Cardiac muscle cell (in vitro differentiated cells and primary cell): ENCODE results near the gene GNPDA1. TPM values are rescaled to one million over a fixed set of nuclear protein-coding genes. Genes with fewer than 3 reads are reported as not detected.
A peak's percentile ranks its signal among the peaks of the same experiment; 100 is the strongest.

Experiments used
- DNase-seq, 2 donors: peaks; one replicate each; pipeline versions ENCODE4 v3.0.0 to v3.0.0-alpha.2; 2010 to 2017; ENCODE audit warnings: low read depth in 1 of 2, low spot score in 1 of 2
- H3K27ac ChIP-seq: fragments of 200-600 bp; sonication (generic); 2 replicates; pipeline ENCODE4 v1.5.1; 2016
- H3K27me3 ChIP-seq: fragments of 200-600 bp; sonication (generic); 2 replicates; pipeline ENCODE4 v1.6.0; 2016; ENCODE audit warnings: control low read depth
- H3K36me3 ChIP-seq: fragments of 200-600 bp; sonication (generic); 2 replicates; pipeline ENCODE4 v1.5.1; 2016; ENCODE audit warnings: control low read depth
- H3K4me1 ChIP-seq: fragments of 200-600 bp; sonication (generic); 2 replicates; pipeline ENCODE4 v1.8.1; 2017; ENCODE audit warnings: low read depth, mild to moderate bottlenecking, mixed run types
- H3K4me3 ChIP-seq: fragments of 200-600 bp; sonication (generic); 2 replicates; pipeline ENCODE4 v1.5.1; 2016; ENCODE audit warnings: mild to moderate bottlenecking
- H3K9me3 ChIP-seq: fragments of 200-600 bp; sonication (generic); 2 replicates; pipeline ENCODE4 v1.5.1; 2017; ENCODE audit warnings: low read depth, mild to moderate bottlenecking, control low read depth
- polyA plus RNA-seq: library from polyadenylated mRNA; unstranded; fragments of >200 nt; fragmentation: Nextera tagmentation; extraction: Ambion mirVana; gene quantifications from 2 replicates; pipeline ENCODE4 v1.2.1, GENCODE V29; 2016
- total RNA-seq: library from RNA; depleted of rRNA; stranded (reverse); fragments of >200 nt; gene quantifications from 2 replicates; pipeline ENCODE4 v1.2.3, GENCODE V29; 2016
- TF ChIP-seq, protein P1 (sequence below): IDR thresholded peaks from 2 replicates; pipeline ENCODE4 v1.5.1; 2012; ENCODE audit warnings: low read depth, mild to moderate bottlenecking, low read length

GNPDA1 gene
- total and polyA plus RNA-seq, 2 experiments from 2014 or later: 25.8 to 47.6 TPM

DNA sequence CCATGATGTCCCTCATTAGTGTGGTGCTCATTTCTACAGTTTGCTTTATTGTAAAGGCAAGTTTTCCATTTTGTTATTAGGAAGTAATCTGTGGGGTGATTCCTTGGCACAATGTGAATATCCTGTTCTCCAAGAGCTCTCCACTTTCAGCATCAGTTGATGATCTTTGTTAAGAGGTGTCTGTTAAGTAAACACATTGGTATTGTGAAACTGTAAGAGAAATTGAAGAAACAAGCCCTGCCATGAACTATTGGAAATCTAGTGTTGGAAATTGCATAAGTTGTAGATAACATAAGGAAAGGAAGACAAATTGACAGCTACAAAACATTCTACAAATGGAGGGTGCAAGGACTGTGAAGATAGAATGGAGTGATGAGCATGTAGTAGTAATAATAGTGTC, 26.8 kb downstream of the GNPDA1 start:
- Histone ChIP-seq H3K36me3 (peaks cover 73% of the 10 kb centered on the region), H3K27me3 (no peaks in the 10 kb centered on the region)
- no peak for DNase-seq

DNA sequence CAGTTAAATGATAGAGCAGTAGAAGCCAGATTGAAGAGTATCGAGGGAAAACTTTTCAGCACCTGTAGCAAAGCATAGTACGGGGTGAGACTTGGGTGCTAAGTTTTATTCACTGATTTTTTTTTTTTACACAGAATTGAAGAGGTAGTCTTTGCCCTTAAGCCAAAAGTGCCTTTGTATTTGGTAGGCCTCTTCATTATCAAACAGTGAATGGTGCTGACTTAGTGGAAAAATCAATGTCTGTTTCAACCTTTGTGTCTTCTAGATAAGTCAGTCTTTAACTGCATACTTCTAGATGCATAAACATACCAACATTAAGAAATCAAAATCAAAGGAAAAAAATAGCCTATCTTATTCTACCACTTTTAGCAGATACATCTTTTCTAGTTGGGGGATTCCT, 30.2 kb downstream of the GNPDA1 start:
- H3K4me1 ChIP-seq: no peaks in the 10 kb centered on the region
- no peak for DNase-seq
- no peak overlapping the region for H3K27ac ChIP-seq
- H3K36me3 ChIP-seq: peaks cover 80% of the 10 kb centered on the region
- TF ChIP-seq, protein P1, sequence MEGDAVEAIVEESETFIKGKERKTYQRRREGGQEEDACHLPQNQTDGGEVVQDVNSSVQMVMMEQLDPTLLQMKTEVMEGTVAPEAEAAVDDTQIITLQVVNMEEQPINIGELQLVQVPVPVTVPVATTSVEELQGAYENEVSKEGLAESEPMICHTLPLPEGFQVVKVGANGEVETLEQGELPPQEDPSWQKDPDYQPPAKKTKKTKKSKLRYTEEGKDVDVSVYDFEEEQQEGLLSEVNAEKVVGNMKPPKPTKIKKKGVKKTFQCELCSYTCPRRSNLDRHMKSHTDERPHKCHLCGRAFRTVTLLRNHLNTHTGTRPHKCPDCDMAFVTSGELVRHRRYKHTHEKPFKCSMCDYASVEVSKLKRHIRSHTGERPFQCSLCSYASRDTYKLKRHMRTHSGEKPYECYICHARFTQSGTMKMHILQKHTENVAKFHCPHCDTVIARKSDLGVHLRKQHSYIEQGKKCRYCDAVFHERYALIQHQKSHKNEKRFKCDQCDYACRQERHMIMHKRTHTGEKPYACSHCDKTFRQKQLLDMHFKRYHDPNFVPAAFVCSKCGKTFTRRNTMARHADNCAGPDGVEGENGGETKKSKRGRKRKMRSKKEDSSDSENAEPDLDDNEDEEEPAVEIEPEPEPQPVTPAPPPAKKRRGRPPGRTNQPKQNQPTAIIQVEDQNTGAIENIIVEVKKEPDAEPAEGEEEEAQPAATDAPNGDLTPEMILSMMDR: no peak
- H3K9me3 ChIP-seq: no peaks in the 10 kb centered on the region
- no peak overlapping the region for H3K4me3 ChIP-seq
- H3K27me3 ChIP-seq: no peaks in the 10 kb centered on the region

More for the DNA sequence above, 26.8 kb downstream of the GNPDA1 start:
- H3K4me3 ChIP-seq: no peak overlapping the region
- H3K9me3 ChIP-seq: no peaks in the 10 kb centered on the region
- no peaks in the 10 kb centered on the region for H3K4me1 ChIP-seq
- TF ChIP-seq, protein P1: no peak
- H3K27ac ChIP-seq: no peak overlapping the region

DNA sequence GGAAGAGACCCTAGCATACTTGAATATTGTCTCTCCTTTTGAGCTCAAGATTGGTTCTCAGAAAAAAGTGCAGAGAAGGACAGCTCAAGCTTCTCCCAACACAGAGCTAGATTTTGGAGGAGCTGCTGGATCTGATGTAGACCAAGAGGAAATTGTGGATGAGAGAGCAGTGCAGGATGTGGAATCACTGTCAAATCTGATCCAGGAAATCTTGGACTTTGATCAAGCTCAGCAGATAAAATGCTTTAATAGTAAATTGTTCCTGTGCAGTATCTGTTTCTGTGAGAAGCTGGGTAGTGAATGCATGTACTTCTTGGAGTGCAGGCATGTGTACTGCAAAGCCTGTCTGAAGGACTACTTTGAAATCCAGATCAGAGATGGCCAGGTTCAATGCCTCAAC, 34.4 kb downstream of the GNPDA1 start:
- Histone ChIP-seq H3K27me3 (no peaks in the 10 kb centered on the region), H3K9me3 (no peaks in the 10 kb centered on the region), H3K4me1 (no peaks in the 10 kb centered on the region), H3K27ac (no peak overlapping the region), H3K36me3 (peaks cover 78% of the 10 kb centered on the region), H3K4me3 (no peak overlapping the region)
- TF ChIP-seq, protein P1: no peak
- DNase-seq: no peak

DNA sequence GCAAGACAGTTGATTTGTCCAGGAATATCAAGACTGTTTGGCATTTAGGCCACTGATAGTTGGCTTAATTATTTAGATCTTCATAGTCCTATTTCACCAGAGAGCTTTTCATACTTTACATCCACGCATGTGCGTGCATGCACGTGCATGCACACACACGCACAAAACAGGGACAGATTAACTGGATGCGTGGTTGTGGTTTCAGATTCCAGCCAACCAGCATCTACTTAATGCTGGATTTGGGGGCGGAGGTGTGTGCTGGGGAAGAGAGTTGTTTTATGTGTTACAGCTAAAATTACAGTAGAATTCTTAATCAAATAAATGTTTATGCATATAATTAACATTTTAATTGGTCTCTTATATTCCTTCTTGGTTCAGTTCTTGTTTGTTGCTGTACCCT, 36.7 kb downstream of the GNPDA1 start:
- peaks cover 57% of the 10 kb centered on the region for H3K36me3 ChIP-seq
- no peak overlapping the region for H3K4me3 ChIP-seq
- DNase-seq: no peak
- no peaks in the 10 kb centered on the region for H3K4me1 ChIP-seq
- TF ChIP-seq, protein P1: no peak
- no peaks in the 10 kb centered on the region for H3K27me3 ChIP-seq
- H3K9me3 ChIP-seq: no peaks in the 10 kb centered on the region
- H3K27ac ChIP-seq: no peak overlapping the region

DNA sequence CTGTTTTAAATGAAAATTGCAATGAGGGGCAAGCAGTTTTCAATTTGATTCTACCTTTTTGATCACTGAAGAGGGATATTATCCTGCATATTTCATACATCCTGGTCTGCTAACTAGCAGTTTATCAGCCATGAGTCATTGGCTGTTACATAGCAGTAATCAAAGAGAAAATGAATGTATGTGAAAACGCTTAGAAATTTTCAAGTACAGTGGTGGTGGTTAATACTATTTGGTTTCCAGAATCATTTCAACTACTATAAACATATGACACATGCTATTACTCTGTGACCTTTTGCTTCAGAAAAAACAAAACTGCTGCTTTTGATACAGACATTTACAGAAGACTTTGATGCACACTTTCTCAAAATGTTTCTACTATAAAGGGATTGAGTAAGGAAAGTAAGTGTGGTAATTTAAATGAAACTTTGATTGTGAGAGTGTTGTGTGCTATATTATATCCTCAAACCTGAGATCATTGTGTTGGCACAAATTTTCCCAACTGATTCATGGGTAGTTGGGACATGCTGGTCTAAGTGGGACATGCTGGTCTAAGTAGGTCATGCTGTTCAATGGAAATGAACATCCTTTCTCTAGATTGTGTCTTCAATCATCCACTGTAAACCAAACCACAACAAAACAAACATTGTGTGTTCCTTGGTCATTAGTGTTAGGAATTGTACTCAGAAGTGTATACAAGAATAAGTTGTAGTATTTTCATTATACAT, 38.8 kb downstream of the GNPDA1 start:
- Histone ChIP-seq H3K9me3 (no peaks in the 10 kb centered on the region), H3K27me3 (no peaks in the 10 kb centered on the region), H3K4me3 (no peak overlapping the region), H3K27ac (no peak overlapping the region), H3K4me1 (peaks cover 13% of the 10 kb centered on the region), H3K36me3 (peaks cover 39% of the 10 kb centered on the region)
- TF ChIP-seq, protein P1: no peak
- peak in 1 of 2 donors; percentile 40 for DNase-seq
